ENCODE data around the gene PIAS1. TPM values are rescaled to one million over a fixed set of nuclear protein-coding genes. Genes with fewer than 3 reads are reported as not detected.
"Not testable (repeated sequence)": the region's sequence is repeated elsewhere in the genome, so short reads cannot be mapped to it uniquely, and the experiment has no call there.

PIAS1 gene
- total RNA-seq, 1 donor from 2014 or later: 12.0 TPM

DNA sequence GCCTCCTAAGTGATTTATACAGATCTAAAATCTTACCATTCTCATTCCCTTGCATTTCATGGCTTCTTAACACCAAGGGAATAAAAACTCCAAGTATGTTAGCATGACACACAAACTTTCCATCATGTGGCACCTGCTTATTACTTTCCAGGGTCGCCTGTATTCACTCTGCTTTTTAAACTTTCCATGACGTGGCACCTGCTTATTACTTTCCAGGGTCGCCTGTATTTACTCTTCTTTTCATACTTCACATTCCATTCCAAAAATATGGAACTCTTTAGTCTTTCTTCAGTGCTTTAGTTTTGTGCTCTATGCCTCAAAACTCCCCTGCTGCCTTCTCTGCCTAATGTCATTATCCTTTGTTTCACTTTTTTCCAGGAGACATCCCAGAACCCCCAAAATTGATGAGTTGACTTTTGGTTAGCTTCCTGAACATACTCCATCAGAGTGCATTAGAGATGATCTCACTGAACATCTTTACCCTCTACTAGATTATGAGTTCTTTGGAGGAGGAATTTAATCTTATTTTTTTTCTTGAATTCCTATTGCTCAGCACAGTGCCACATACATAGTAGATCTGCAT, 104.0 kb downstream of the PIAS1 start:
- DNase-seq (ENCODE audit: low read depth): no peak
- no peak overlapping the region for H3K4me3 ChIP-seq (ENCODE audit: low read depth, low read length)
- TF ChIP-seq, protein P1, sequence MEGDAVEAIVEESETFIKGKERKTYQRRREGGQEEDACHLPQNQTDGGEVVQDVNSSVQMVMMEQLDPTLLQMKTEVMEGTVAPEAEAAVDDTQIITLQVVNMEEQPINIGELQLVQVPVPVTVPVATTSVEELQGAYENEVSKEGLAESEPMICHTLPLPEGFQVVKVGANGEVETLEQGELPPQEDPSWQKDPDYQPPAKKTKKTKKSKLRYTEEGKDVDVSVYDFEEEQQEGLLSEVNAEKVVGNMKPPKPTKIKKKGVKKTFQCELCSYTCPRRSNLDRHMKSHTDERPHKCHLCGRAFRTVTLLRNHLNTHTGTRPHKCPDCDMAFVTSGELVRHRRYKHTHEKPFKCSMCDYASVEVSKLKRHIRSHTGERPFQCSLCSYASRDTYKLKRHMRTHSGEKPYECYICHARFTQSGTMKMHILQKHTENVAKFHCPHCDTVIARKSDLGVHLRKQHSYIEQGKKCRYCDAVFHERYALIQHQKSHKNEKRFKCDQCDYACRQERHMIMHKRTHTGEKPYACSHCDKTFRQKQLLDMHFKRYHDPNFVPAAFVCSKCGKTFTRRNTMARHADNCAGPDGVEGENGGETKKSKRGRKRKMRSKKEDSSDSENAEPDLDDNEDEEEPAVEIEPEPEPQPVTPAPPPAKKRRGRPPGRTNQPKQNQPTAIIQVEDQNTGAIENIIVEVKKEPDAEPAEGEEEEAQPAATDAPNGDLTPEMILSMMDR (conservative IDR thresholded peaks at IDR 0.05; ENCODE audit: low read depth, low read length): no peak

- DNase-seq (ENCODE audit: low read depth): no peak
- TF ChIP-seq, protein P1 (conservative IDR thresholded peaks at IDR 0.05; ENCODE audit: low read depth, low read length): no peak
- H3K4me3 ChIP-seq (ENCODE audit: low read depth, low read length): no peak overlapping the region
Observed at GRCh38 chr15:68163191-68163590, 109.1 kb downstream of the PIAS1 start.

- TF ChIP-seq, protein P1 (conservative IDR thresholded peaks at IDR 0.05; ENCODE audit: low read depth, low read length): no peak
- no peak for DNase-seq (ENCODE audit: low read depth)
- H3K4me3 ChIP-seq (ENCODE audit: low read depth, low read length): no peak overlapping the region
Observed at GRCh38 chr15:68166847-68167246, 112.7 kb downstream of the PIAS1 start.

GRCh38 chr15:68172037-68172436, 117.9 kb downstream of the PIAS1 start:
- not testable (repeated sequence) for DNase-seq (ENCODE audit: low read depth); H3K4me3 ChIP-seq (ENCODE audit: low read depth, low read length)

- H3K4me3 ChIP-seq (ENCODE audit: low read depth, low read length): no peak overlapping the region
- TF ChIP-seq, protein P1 (conservative IDR thresholded peaks at IDR 0.05; ENCODE audit: low read depth, low read length): no peak
- no peak for DNase-seq (ENCODE audit: low read depth)
Observed at GRCh38 chr15:68173119-68173518, 119.0 kb downstream of the PIAS1 start.

GRCh38 chr15:68175526-68175925, 121.4 kb downstream of the PIAS1 start:
- no peak overlapping the region for H3K4me3 ChIP-seq (ENCODE audit: low read depth, low read length)
- DNase-seq (ENCODE audit: low read depth): no peak
- TF ChIP-seq, protein P1 (conservative IDR thresholded peaks at IDR 0.05; ENCODE audit: low read depth, low read length): no peak

DNA sequence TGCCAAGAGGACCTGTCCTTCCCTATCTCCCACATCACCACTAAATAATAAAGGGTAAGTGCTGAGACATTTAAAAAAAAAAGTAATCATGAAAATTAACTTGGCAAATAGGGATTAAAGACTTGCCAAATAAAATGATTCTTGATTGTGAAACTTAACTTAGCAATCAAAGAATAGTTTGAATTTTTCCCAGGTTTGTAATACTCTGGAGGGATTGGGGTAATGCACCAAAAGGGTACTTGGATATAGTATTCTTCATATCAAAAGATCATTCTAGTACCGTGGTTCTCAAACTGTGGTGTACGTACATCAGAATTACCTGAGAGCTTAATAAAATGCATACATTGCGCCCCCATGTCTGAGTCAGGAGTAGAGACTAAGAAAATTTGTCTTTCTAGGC, 122.5 kb downstream of the PIAS1 start:
- no peak for DNase-seq (ENCODE audit: low read depth)
- TF ChIP-seq, protein P1 (conservative IDR thresholded peaks at IDR 0.05; ENCODE audit: low read depth, low read length): no peak
- no peak overlapping the region for H3K4me3 ChIP-seq (ENCODE audit: low read depth, low read length)
